Germinal center (tissue), 1 donor: ENCODE data around the gene NTSR1.
A peak's percentile ranks its signal among the peaks of the same experiment; 100 is the strongest.

Experiments
- DNase-seq: peaks from one replicate; pipeline ENCODE4 v3.0.0; 2012; ENCODE audit warnings: mixed read lengths, low spot score

The NTSR1 gene

GRCh38 chr20:62804021-62804626, 95.5 kb downstream of the NTSR1 start:
- DNase-seq = no peak

DNA sequence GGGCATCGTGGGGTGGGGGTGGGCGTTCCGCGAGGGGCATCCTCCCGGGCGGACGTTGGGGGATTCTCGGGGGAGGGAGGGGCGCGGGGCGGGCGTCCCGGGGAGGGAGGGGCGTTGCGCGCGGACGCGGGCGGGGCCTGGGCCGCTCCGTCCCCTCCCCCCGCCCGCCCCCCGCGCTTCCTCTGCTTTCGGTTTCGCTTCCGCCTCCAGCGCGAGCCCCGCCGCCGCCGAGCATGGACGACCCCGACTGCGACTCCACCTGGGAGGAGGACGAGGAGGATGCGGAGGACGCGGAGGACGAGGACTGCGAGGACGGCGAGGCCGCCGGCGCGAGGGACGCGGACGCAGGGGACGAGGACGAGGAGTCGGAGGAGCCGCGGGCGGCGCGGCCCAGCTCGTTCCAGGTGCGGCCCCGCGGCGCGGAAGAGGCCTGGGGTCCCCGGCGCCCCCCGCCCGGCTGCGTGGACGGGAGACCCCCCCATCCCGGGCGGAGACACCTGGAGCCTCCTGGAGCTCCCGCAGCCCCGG, 96.1 kb downstream of the NTSR1 start, which contains the start of gene OGFR:
TSS of gene OGFR (plus strand) at position 209 of the 528 bp plus-strand sequence. CDS start at position 234, 25 bp downstream.
- DNase-seq = peak; percentile 88

GRCh38 chr20:62805155-62805710, 96.6 kb downstream of the NTSR1 start:
- DNase-seq = peak; percentile 54

GRCh38 chr20:62805711-62806382, 97.2 kb downstream of the NTSR1 start:
- no peak for DNase-seq

- no peak for DNase-seq
Measured at GRCh38 chr20:62806383-62807050, 97.9 kb downstream of the NTSR1 start.

GRCh38 chr20:62807444-62808210, 99.0 kb downstream of the NTSR1 start:
- DNase-seq = no peak

GRCh38 chr20:62808211-62808865, 99.7 kb downstream of the NTSR1 start:
- DNase-seq = peak; percentile 79

- no peak for DNase-seq
Measured at GRCh38 chr20:62809530-62810428, 101.1 kb downstream of the NTSR1 start.

- DNase-seq = no peak
Measured at GRCh38 chr20:62811320-62811719, 102.7 kb downstream of the NTSR1 start.

DNA sequence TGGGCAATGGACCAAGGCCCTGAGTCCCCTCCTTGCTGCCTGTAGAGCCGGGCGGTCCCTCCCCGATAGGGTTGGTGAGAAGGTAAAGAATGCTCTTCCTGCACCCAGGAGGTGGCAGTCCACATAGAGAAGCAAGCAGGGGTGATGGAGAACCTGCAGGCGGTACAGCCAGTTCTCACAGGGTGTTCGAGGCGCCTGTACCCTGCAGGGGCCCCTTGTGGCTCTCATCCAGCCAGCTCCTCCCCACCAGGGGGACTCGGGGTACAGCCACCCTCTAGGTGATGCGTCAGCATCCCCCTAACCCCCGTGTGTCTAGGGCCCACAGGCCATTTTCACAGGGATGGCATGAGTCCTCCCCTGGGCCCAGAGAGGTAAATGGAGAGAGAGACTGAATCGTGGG, 103.1 kb downstream of the NTSR1 start:
- DNase-seq = no peak
